Measurements from ENCODE around the gene SOX5.
"Not testable (repeated sequence)": the region's sequence is repeated elsewhere in the genome, so short reads cannot be mapped to it uniquely, and the experiment has no call there.

Gene SOX5

GRCh38 chr12:23751641-23752040 lies 197.8 kb downstream of the SOX5 start:
- DNase-seq: no peak

- DNase-seq: no peak
These were observed 198.5 kb downstream of the SOX5 start for GRCh38 chr12:23750923-23751322.

- no peak for DNase-seq
These were observed 204.8 kb downstream of the SOX5 start for GRCh38 chr12:23744696-23745095.

GRCh38 chr12:23742574-23742973 lies 206.9 kb downstream of the SOX5 start:
- no peak for DNase-seq

GRCh38 chr12:23731493-23731892 lies 218.0 kb downstream of the SOX5 start:
- no peak for DNase-seq

GRCh38 chr12:23731035-23731434 lies 218.4 kb downstream of the SOX5 start:
- DNase-seq: no peak

GRCh38 chr12:23729359-23729758 lies 220.1 kb downstream of the SOX5 start:
- DNase-seq: no peak

- DNase-seq: no peak
These were observed 222.8 kb downstream of the SOX5 start for GRCh38 chr12:23726646-23727045.

- no peak for DNase-seq
These were observed 226.8 kb downstream of the SOX5 start for GRCh38 chr12:23722655-23723054.

- no peak for DNase-seq
These were observed 228.2 kb downstream of the SOX5 start for GRCh38 chr12:23721268-23721667.

GRCh38 chr12:23719493-23719892 lies 230.0 kb downstream of the SOX5 start:
- DNase-seq: no peak

GRCh38 chr12:23710361-23710760 lies 239.1 kb downstream of the SOX5 start:
- DNase-seq: not testable (repeated sequence)

- DNase-seq: no peak
These were observed 241.2 kb downstream of the SOX5 start for GRCh38 chr12:23708185-23708837.

GRCh38 chr12:23707270-23707669 lies 242.2 kb downstream of the SOX5 start:
- DNase-seq: no peak

GRCh38 chr12:23704992-23705943 lies 244.2 kb downstream of the SOX5 start:
- DNase-seq: no peak

- no peak for DNase-seq
These were observed 246.4 kb downstream of the SOX5 start for GRCh38 chr12:23703051-23703450.

GRCh38 chr12:23699031-23699430 lies 250.4 kb downstream of the SOX5 start:
- no peak for DNase-seq

- DNase-seq: no peak
These were observed 254.6 kb downstream of the SOX5 start for GRCh38 chr12:23694920-23695319.

GRCh38 chr12:23694307-23694706 lies 255.2 kb downstream of the SOX5 start:
- DNase-seq: no peak

- no peak for DNase-seq
These were observed 261.5 kb downstream of the SOX5 start for GRCh38 chr12:23687947-23688346.

GRCh38 chr12:23686095-23686494 lies 263.4 kb downstream of the SOX5 start:
- DNase-seq: no peak

GRCh38 chr12:23684121-23684520 lies 265.3 kb downstream of the SOX5 start:
- no peak for DNase-seq

- no peak for DNase-seq
These were observed 268.2 kb downstream of the SOX5 start for GRCh38 chr12:23681237-23681636.

GRCh38 chr12:23674064-23674463 lies 275.4 kb downstream of the SOX5 start:
- DNase-seq: no peak

Data from NCI-H1092 (cell line).